Endothelial cell of umbilical vein (primary cell): ENCODE data around the gene TDRD5. TPM values are rescaled to one million over a fixed set of nuclear protein-coding genes. Genes with fewer than 3 reads are reported as not detected.

Experiments used
- BruUV-seq: library from RNA; stranded (reverse); fragments of 400-500 nt; replicated peaks from 2 replicates; lab custom pipeline; 2021; lab: Mats Ljungman, UMichigan
- CTCF ChIA-PET: fragments of 300-600, 350-600 bp; sonication (Branson Sonifier 250); formaldehyde crosslinking; loops from one replicate; lab custom pipeline; 2021; ENCODE audit warnings: antibody characterized with exemption, inconsistent platforms; lab: Charles Lee
- POLR2A ChIA-PET: fragments of 300-600, 350-600 bp; sonication (Branson Sonifier 250); formaldehyde crosslinking; loops from one replicate; lab custom pipeline; 2021; ENCODE audit warnings: antibody characterized with exemption, inconsistent platforms; lab: Charles Lee
- DNase-seq: peaks from one replicate; pipeline ENCODE4 v3.0.0-alpha.2; 2011; ENCODE audit warnings: low read depth, low spot score
- FAIRE-seq: peaks from 2 replicates; lab custom pipeline; 2011; peaks lifted over from hg19 to GRCh38; lab: Jason Lieb, UNC
- H2AFZ ChIP-seq: 2 replicates; pipeline ENCODE4 v1.6.0; 2012; ENCODE audit warnings: low read depth, low read length, control low read depth, inconsistent platforms
- H3K27ac ChIP-seq: 2 replicates; pipeline ENCODE4 v1.5.1; 2011; ENCODE audit warnings: low read depth, mild to moderate bottlenecking, control low read depth, low read length, moderate library complexity; ENCODE audit not compliant: insufficient read depth
- H3K27me3 ChIP-seq, 2 experiments: 2 replicates each; pipeline versions ENCODE4 v1.6.0 to v1.6.1; 2011; ENCODE audit warnings: low read length in 2 of 2, mixed read lengths in 1 of 2; ENCODE audit not compliant: control insufficient read depth in 2 of 2, insufficient read depth in 2 of 2
- H3K36me3 ChIP-seq, 2 experiments: 2 replicates in 1 of 2; 3 replicates in 1 of 2; pipeline ENCODE4 v1.5.1; 2011; ENCODE audit warnings: low read length in 2 of 2, mild to moderate bottlenecking in 1 of 2, moderate library complexity in 1 of 2; ENCODE audit not compliant: control insufficient read depth in 2 of 2, insufficient read depth in 2 of 2; ENCODE audit errors: extremely low read depth in 1 of 2
- H3K4me1 ChIP-seq: 3 replicates; pipeline ENCODE4 v1.5.1; 2011; ENCODE audit warnings: mild to moderate bottlenecking, low read length; ENCODE audit not compliant: control insufficient read depth, insufficient read depth; ENCODE audit errors: extremely low read depth
- H3K4me2 ChIP-seq: 2 replicates; pipeline ENCODE4 v1.6.1; 2011; ENCODE audit warnings: low read length, control low read depth, mixed read lengths; ENCODE audit not compliant: insufficient read depth
- H3K4me3 ChIP-seq, 3 experiments: fragments of 200-600 bp in 1 of 3; sonication (generic), shearing (Covaris generic) in 1 of 3; replicated peaks in 1 of 3; 2 replicates each; pipeline ENCODE4 v1.5.1; 2011 to 2016; ENCODE audit warnings: control low read depth in 3 of 3, low read length in 3 of 3, mild to moderate bottlenecking in 2 of 3, inconsistent platforms in 1 of 3, low read depth in 1 of 3, moderate library complexity in 1 of 3; ENCODE audit not compliant: insufficient read depth in 1 of 3
- H3K79me2 ChIP-seq: 2 replicates; pipeline ENCODE4 v1.6.0; 2012; ENCODE audit warnings: low read length, inconsistent platforms; ENCODE audit not compliant: control insufficient read depth, insufficient read depth
- H3K9ac ChIP-seq: replicated peaks from 2 replicates; pipeline ENCODE3; 2011; ENCODE audit warnings: low read length, control low read depth; ENCODE audit not compliant: insufficient read depth; ENCODE audit errors: extremely low read depth
- H3K9me1 ChIP-seq: replicated peaks from 3 replicates; pipeline ENCODE4 v1.6.0; 2011; ENCODE audit warnings: mild to moderate bottlenecking, low read length; ENCODE audit not compliant: control insufficient read depth, insufficient read depth; ENCODE audit errors: extremely low read depth
- H3K9me3 ChIP-seq: replicated peaks from 2 replicates; pipeline ENCODE4 v1.5.1; 2012; ENCODE audit warnings: low read length, inconsistent platforms; ENCODE audit not compliant: control insufficient read depth, insufficient read depth
- H4K20me1 ChIP-seq: replicated peaks from 2 replicates; pipeline ENCODE3; 2011; ENCODE audit warnings: mild to moderate bottlenecking, low read length; ENCODE audit not compliant: control insufficient read depth, insufficient read depth; ENCODE audit errors: extremely low read depth
- EZH2 ChIP-seq: IDR thresholded peaks from 2 replicates; pipeline ENCODE4 v1.6.1; 2012; ENCODE audit warnings: borderline replicate concordance, low read depth, mild to moderate bottlenecking, moderate library complexity, low read length, inconsistent platforms; ENCODE audit not compliant: severe bottlenecking
- FOS ChIP-seq: IDR thresholded peaks from 2 replicates; pipeline ENCODE4 v1.6.1; 2011; ENCODE audit warnings: mild to moderate bottlenecking, low read length, moderate library complexity, borderline replicate concordance; ENCODE audit not compliant: insufficient read depth
- GATA2 ChIP-seq: IDR thresholded peaks from 2 replicates; pipeline ENCODE4 v1.7.0; 2011; ENCODE audit warnings: low read depth, mild to moderate bottlenecking, moderate library complexity, mixed read lengths, low read length; ENCODE audit not compliant: insufficient read length, insufficient read depth
- JUN ChIP-seq: IDR thresholded peaks from 2 replicates; pipeline ENCODE4 v1.6.1; 2011; ENCODE audit warnings: borderline replicate concordance, low read depth; ENCODE audit not compliant: insufficient read length, insufficient read depth
- MAX ChIP-seq: IDR thresholded peaks from 2 replicates; pipeline ENCODE4 v1.6.1; 2011; ENCODE audit not compliant: insufficient read depth, insufficient read length
- POLR2A ChIP-seq: IDR thresholded peaks from 2 replicates; pipeline ENCODE4 v1.6.1; 2012; ENCODE audit warnings: low read depth, mild to moderate bottlenecking, control low read depth, low read length
- dilution Hi-C: fragments of 300-500 bp; cut with MboI; formaldehyde crosslinking; loops from one replicate; pipeline ENCODE4 v1.15.0; 2019; ENCODE audit warnings: low sequenced_read_pairs; ENCODE audit not compliant: extremely low pct_ligation_motif_present
- intact Hi-C: fragments of 100-400 bp; cut with micrococcal nuclease; formaldehyde crosslinking; loops from one replicate; pipeline ENCODE4 v1.10.0; 2022
- polyA plus RNA-seq, 4 experiments: library from polyadenylated mRNA; depleted of rRNA in 3 of 4; stranded (reverse) in 3 of 4; unstranded in 1 of 4; fragments of >200 nt; gene quantifications; 2 replicates each; pipeline versions ENCODE4 v1.2.1 to v1.2.3, GENCODE V29; 2011 to 2012; ENCODE audit warnings: missing spikeins in 1 of 4
- total RNA-seq: library from RNA; stranded (reverse); gene quantifications from 2 replicates; pipeline ENCODE4 v1.2.3, GENCODE V29; 2021
- TF ChIP-seq, protein P1 (sequence below), 2 donors: IDR thresholded peaks; 1 replicate in 1 of 2; 2 replicates in 1 of 2; pipeline ENCODE4 v1.5.1; 2011; ENCODE audit warnings: low read length in 2 of 2, mild to moderate bottlenecking in 2 of 2, moderate library complexity in 2 of 2, control low read depth in 1 of 2, inconsistent platforms in 1 of 2, low read depth in 1 of 2; ENCODE audit not compliant: insufficient read depth in 1 of 2; ENCODE audit errors: extremely low read depth in 1 of 2

Gene TDRD5
- total and polyA plus RNA-seq, 2 donors (not counting 3 experiments of a cell fraction or from before 2014, with no cell fraction given): not detected

- Histone ChIP-seq H3K27me3 (peaks cover 7 to 14% of the 10 kb centered on the region in 2 experiments), H3K9me3 (no peaks in the 10 kb centered on the region), H4K20me1 (no peaks in the 10 kb centered on the region), H3K9me1 (no peaks in the 10 kb centered on the region), H3K4me2 (no peak overlapping the region), H3K9ac (no peak overlapping the region), H3K4me3 (no peak overlapping the region), H3K36me3 (no peaks in the 10 kb centered on the region), H2AFZ (no peak overlapping the region), H3K27ac (no peak overlapping the region), H3K4me1 (peaks cover under 1% of the 10 kb centered on the region), H3K79me2 (no peaks in the 10 kb centered on the region)
- no TSS peak for BruUV-seq
- DNase-seq (no peak), FAIRE-seq (no peak)
- dilution Hi-C loops: no loop called here
- ChIA-PET CTCF (interaction anchor here (1.3 to 17.9 kb wide), 2 partner anchors 11 to 108 kb away, joined by 3 to 1591 read pairs; no protein-coding TSS in a partner anchor), POLR2A (no interaction called here)
- intact Hi-C loops: loop anchor here (10.0 kb wide), 1 partner anchor 628 kb away; no protein-coding TSS in a partner anchor
- TF ChIP-seq JUN (no peak), EZH2 (no peak), GATA2 (no peak), FOS (no peak), MAX (no peak), POLR2A (no peak)
- TF ChIP-seq, protein P1, sequence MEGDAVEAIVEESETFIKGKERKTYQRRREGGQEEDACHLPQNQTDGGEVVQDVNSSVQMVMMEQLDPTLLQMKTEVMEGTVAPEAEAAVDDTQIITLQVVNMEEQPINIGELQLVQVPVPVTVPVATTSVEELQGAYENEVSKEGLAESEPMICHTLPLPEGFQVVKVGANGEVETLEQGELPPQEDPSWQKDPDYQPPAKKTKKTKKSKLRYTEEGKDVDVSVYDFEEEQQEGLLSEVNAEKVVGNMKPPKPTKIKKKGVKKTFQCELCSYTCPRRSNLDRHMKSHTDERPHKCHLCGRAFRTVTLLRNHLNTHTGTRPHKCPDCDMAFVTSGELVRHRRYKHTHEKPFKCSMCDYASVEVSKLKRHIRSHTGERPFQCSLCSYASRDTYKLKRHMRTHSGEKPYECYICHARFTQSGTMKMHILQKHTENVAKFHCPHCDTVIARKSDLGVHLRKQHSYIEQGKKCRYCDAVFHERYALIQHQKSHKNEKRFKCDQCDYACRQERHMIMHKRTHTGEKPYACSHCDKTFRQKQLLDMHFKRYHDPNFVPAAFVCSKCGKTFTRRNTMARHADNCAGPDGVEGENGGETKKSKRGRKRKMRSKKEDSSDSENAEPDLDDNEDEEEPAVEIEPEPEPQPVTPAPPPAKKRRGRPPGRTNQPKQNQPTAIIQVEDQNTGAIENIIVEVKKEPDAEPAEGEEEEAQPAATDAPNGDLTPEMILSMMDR (IDR thresholded peaks at IDR 0.05; ENCODE audit: extremely low read depth in 1 of 2, insufficient read depth in 1 of 2, low read depth in 1 of 2, low read length in 2 of 2): no peak
Measured at GRCh38 chr1:179702946-179703539, 111.4 kb downstream of the TDRD5 start.
